A549 (cell line): ENCODE measurements around the gene L3MBTL4. TPM values are rescaled to one million over a fixed set of nuclear protein-coding genes. Genes with fewer than 3 reads are reported as not detected.

ENCODE experiments used
- ATAC-seq, 2 experiments: fragments of 200-7000 bp in 1 of 2; fragments of >200 bp in 1 of 2; cut with Nextera tagmentation in 1 of 2; cut with Tn5 transposase in 1 of 2; 3 replicates each; pipeline versions ENCODE4 v1.8.0 to v1.9.1; 2018 to 2020; ENCODE audit warnings: mild to moderate bottlenecking in 1 of 2, moderate library complexity in 1 of 2
- CTCF ChIA-PET: fragments of 300-600 bp; sonication (Branson Sonifier 250); formaldehyde crosslinking; extraction: SDS; loops from one replicate; lab custom pipeline; 2021; ENCODE audit warnings: antibody characterized with exemption, inconsistent platforms; lab: Yijun Ruan, JAX
- POLR2A ChIA-PET: fragments of 350-600 bp; formaldehyde crosslinking; extraction: SDS; loops from one replicate; lab custom pipeline; 2021; ENCODE audit warnings: antibody characterized with exemption, inconsistent platforms; lab: Yijun Ruan, JAX
- DNase-seq, 2 experiments: peaks; one replicate each; pipeline versions ENCODE4 v3.0.0 to v3.0.0-alpha.2; 2011 to 2016; ENCODE audit warnings: low read depth in 1 of 2, low spot score in 1 of 2
- FAIRE-seq: peaks from 2 replicates; lab custom pipeline; 2011; peaks lifted over from hg19 to GRCh38; lab: Jason Lieb, UNC
- H3K27ac ChIP-seq, 2 experiments: fragments of >200 bp; sonication (Bioruptor Twin); formaldehyde crosslinking; 3 replicates each; pipeline ENCODE4 v1.5.1; 2016 to 2017
- H3K4me1 ChIP-seq: fragments of >200 bp; sonication (Bioruptor Twin); formaldehyde crosslinking; 3 replicates; pipeline ENCODE4 v1.6.1; 2016
- H3K4me2 ChIP-seq: fragments of >200 bp; sonication (Bioruptor Twin); formaldehyde crosslinking; 3 replicates; pipeline ENCODE4 v1.6.1; 2016
- H3K4me3 ChIP-seq: fragments of >200 bp; sonication (Bioruptor Twin); formaldehyde crosslinking; 3 replicates; pipeline ENCODE4 v1.5.1; 2016
- H3K9me3 ChIP-seq: fragments of >200 bp; sonication (Bioruptor Twin); formaldehyde crosslinking; 3 replicates; pipeline ENCODE4 v1.6.1; 2016
- BCL3 ChIP-seq: fragments of >200 bp; sonication (Bioruptor Twin); formaldehyde crosslinking; IDR thresholded peaks from 3 replicates; pipeline ENCODE4 v1.6.1; 2016
- CBX8 ChIP-seq: fragments of 200-600 bp; sonication (generic); IDR thresholded peaks from 2 replicates; pipeline ENCODE4 v1.6.1; 2016
- CHD4 ChIP-seq: fragments of 200-600 bp; sonication (generic); IDR thresholded peaks from 2 replicates; pipeline ENCODE4 v1.6.1; 2016; ENCODE audit warnings: antibody characterized with exemption, mild to moderate bottlenecking, borderline replicate concordance
- EHMT2 ChIP-seq: fragments of 200-600 bp; sonication (generic); IDR thresholded peaks from 2 replicates; pipeline ENCODE4 v1.6.1; 2016; ENCODE audit warnings: antibody characterized with exemption, low read depth, mild to moderate bottlenecking, moderate library complexity
- FOSL2 ChIP-seq, 2 experiments: fragments of 450-650 bp in 1 of 2; fragments of >200 bp in 1 of 2; sonication (Bioruptor Twin) in 1 of 2; formaldehyde crosslinking; IDR thresholded peaks; 2 replicates each; pipeline versions ENCODE4 v1.5.0 to v1.6.1; 2016 to 2020; ENCODE audit warnings: mild to moderate bottlenecking in 1 of 2, moderate library complexity in 1 of 2
- GATA3 ChIP-seq: IDR thresholded peaks from 2 replicates; pipeline ENCODE4 v1.6.1; 2012; ENCODE audit warnings: borderline replicate concordance
- HEYL ChIP-seq: fragments of 250-450 bp; sonication (Bioruptor Pico); IDR thresholded peaks from 2 replicates; pipeline ENCODE4 v1.8.0; 2021; ENCODE audit warnings: mild to moderate bottlenecking, moderate library complexity
- HMGXB4 ChIP-seq: fragments of 250-450 bp; sonication (Bioruptor Pico); IDR thresholded peaks from 2 replicates; pipeline ENCODE4 v1.5.0; 2021; ENCODE audit warnings: mild to moderate bottlenecking, moderate library complexity, borderline replicate concordance
- HOXB5 ChIP-seq: fragments of 250-450 bp; sonication (Bioruptor Pico); IDR thresholded peaks from 2 replicates; pipeline ENCODE4 v1.5.0; 2020; ENCODE audit warnings: mild to moderate bottlenecking, moderate library complexity
- JUN ChIP-seq, 2 experiments: fragments of >200 bp; sonication (Bioruptor Twin); formaldehyde crosslinking; IDR thresholded peaks; 2 replicates in 1 of 2; 3 replicates in 1 of 2; pipeline ENCODE4 v1.6.1; 2016 to 2017
- KDM5A ChIP-seq: fragments of 200-600 bp; sonication (generic); IDR thresholded peaks from 2 replicates; pipeline ENCODE4 v1.6.1; 2016; ENCODE audit warnings: antibody characterized with exemption, mild to moderate bottlenecking
- NR3C1 ChIP-seq: fragments of >200 bp; sonication (Bioruptor Twin); formaldehyde crosslinking; IDR thresholded peaks from 3 replicates; pipeline ENCODE4 v1.6.1; 2017
- PBX3 ChIP-seq: IDR thresholded peaks from 2 replicates; pipeline ENCODE4 v1.6.1; 2012
- RAD21 ChIP-seq, 2 experiments: fragments of >200 bp in 1 of 2; sonication (Bioruptor Twin) in 1 of 2; formaldehyde crosslinking in 1 of 2; IDR thresholded peaks in 1 of 2; conservative IDR thresholded peaks in 1 of 2; 2 replicates in 1 of 2; 3 replicates in 1 of 2; pipeline ENCODE4 v1.6.1; 2012 to 2018; ENCODE audit warnings: inconsistent platforms in 1 of 2
- RARB ChIP-seq: fragments of 250-450 bp; sonication (Bioruptor Pico); IDR thresholded peaks from 2 replicates; pipeline ENCODE4 v1.8.0; 2021; ENCODE audit warnings: mild to moderate bottlenecking, moderate library complexity
- RFX5 ChIP-seq: fragments of 450-650 bp; IDR thresholded peaks from 2 replicates; pipeline ENCODE4 v1.7.1; 2014; ENCODE audit warnings: antibody characterized with exemption, mild to moderate bottlenecking, moderate library complexity
- RNF2 ChIP-seq: fragments of 200-600 bp; sonication (generic); IDR thresholded peaks from 2 replicates; pipeline ENCODE4 v1.6.1; 2016; ENCODE audit warnings: low read depth, mild to moderate bottlenecking, antibody characterized with exemption, moderate library complexity, borderline replicate concordance
- TFCP2L1 ChIP-seq: fragments of 250-450 bp; sonication (Bioruptor Pico); IDR thresholded peaks from 2 replicates; pipeline ENCODE4 v1.5.0; 2021; ENCODE audit warnings: mild to moderate bottlenecking
- ZFP36 ChIP-seq: fragments of 450-650 bp; IDR thresholded peaks from 2 replicates; pipeline ENCODE4 v1.6.1; 2014; ENCODE audit warnings: borderline replicate concordance; ENCODE audit not compliant: partially characterized antibody
- ZSCAN20 ChIP-seq: fragments of 250-450 bp; sonication (Bioruptor Pico); IDR thresholded peaks from 2 replicates; pipeline ENCODE4 v1.8.0; 2022; ENCODE audit warnings: mild to moderate bottlenecking, moderate library complexity
- WGBS: methylation state at CpG from one replicate; pipeline ENCODE4 v1.1.6; 2017; ENCODE audit errors: missing lambda C conversion rate; 5-methylcytosine and 5-hydroxymethylcytosine counted together
- polyA plus RNA-seq, 4 experiments: library from polyadenylated mRNA; depleted of rRNA in 3 of 4; stranded (reverse); fragments of >200 nt; fragmentation: RNase III in 1 of 4; extraction: RNeasy Plus Mini Kit Qiagen cat#74134 plus additional on column Dnase treatment in 1 of 4; gene quantifications; 2 replicates in 3 of 4; 3 replicates in 1 of 4; pipeline ENCODE4 v1.2.3, GENCODE V29; 2011 to 2017
- TF ChIP-seq, protein P1 (sequence below): IDR thresholded peaks from 2 replicates; pipeline ENCODE4 v1.6.1; 2012; ENCODE audit warnings: low read depth, borderline replicate concordance
- TF ChIP-seq, protein P2 (sequence below): fragments of >200 bp; sonication (Bioruptor Twin); formaldehyde crosslinking; IDR thresholded peaks from 2 replicates; pipeline ENCODE4 v1.6.1; 2016

The L3MBTL4 gene
- polyA plus RNA-seq, 2 of the 4 experiments (the other 2 are of a cell fraction) = 0.03 to 0.06 TPM

DNA sequence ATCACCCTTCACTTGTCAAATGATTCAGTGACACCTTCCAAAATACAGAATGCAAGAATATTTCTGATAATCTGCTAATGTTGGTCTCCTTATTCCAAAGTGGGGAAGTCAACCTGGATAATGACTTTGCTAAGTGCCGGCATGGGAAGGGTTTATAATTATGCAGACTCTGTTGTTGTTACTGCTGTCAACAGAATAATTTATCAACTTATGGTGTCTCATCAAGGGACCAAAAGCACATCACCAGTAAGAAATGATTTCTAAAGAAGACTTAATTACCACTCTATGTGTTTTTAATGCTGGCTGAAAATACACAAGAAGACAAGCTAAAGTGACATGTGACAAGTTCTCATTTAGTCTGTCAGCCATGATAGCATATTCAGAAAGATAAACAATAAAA, 403.8 kb downstream of the L3MBTL4 start:
- H3K4me2 ChIP-seq = no peak overlapping the region
- H3K4me1 ChIP-seq = no peaks in the 10 kb centered on the region
- no peak overlapping the region for H3K4me3 ChIP-seq
- no peak for TF ChIP-seq HOXB5 (CRISPR knock-in tag)
- no peak for TF ChIP-seq CBX8
- TF ChIP-seq FOSL2 (IDR thresholded peaks at IDR 0.05) = no peak
- no peak for TF ChIP-seq FOSL2 (CRISPR knock-in tag; IDR thresholded peaks at IDR 0.05)
- no peak for TF ChIP-seq HEYL (CRISPR knock-in tag)
- no peak for TF ChIP-seq ZSCAN20 (CRISPR knock-in tag)
- TF ChIP-seq NR3C1 = no peak
- no peak for TF ChIP-seq RARB (CRISPR knock-in tag)
- TF ChIP-seq KDM5A = no peak
- no peaks in the 10 kb centered on the region for H3K9me3 ChIP-seq
- H3K27ac ChIP-seq = no peak overlapping the region
- no peak for DNase-seq
- FAIRE-seq = no peak
- ChIA-PET POLR2A (no interaction called here), CTCF (no interaction called here)
- no peak for ATAC-seq
- 71% methylated on average over 1 of the region's 1 CpG for WGBS

GRCh38 chr18:6010284-6010683, 404.4 kb downstream of the L3MBTL4 start:
- no peaks in the 10 kb centered on the region for H3K4me1 ChIP-seq
- POLR2A ChIA-PET = no interaction called here
- H3K4me3 ChIP-seq = no peak overlapping the region
- no peak for DNase-seq
- H3K9me3 ChIP-seq = no peaks in the 10 kb centered on the region
- no peak overlapping the region for H3K27ac ChIP-seq
- no peak for TF ChIP-seq JUN (IDR thresholded peaks at IDR 0.05)
- TF ChIP-seq EHMT2 = no peak
- TF ChIP-seq, protein P1, sequence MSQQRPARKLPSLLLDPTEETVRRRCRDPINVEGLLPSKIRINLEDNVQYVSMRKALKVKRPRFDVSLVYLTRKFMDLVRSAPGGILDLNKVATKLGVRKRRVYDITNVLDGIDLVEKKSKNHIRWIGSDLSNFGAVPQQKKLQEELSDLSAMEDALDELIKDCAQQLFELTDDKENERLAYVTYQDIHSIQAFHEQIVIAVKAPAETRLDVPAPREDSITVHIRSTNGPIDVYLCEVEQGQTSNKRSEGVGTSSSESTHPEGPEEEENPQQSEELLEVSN = no peak
- TF ChIP-seq HOXB5 (CRISPR knock-in tag) = no peak
- TF ChIP-seq, protein P2, sequence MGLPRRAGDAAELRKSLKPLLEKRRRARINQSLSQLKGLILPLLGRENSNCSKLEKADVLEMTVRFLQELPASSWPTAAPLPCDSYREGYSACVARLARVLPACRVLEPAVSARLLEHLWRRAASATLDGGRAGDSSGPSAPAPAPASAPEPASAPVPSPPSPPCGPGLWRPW = no peak
- TF ChIP-seq ZFP36 = no peak
- no peak for TF ChIP-seq RNF2
- TF ChIP-seq RFX5 = no peak
- TF ChIP-seq CHD4 = no peak
- TF ChIP-seq TFCP2L1 (CRISPR knock-in tag) = no peak
- no peak for TF ChIP-seq KDM5A
- TF ChIP-seq GATA3 = no peak
- TF ChIP-seq NR3C1 = no peak
- no peak for TF ChIP-seq BCL3
- TF ChIP-seq PBX3 = no peak
- TF ChIP-seq RAD21 (conservative IDR thresholded peaks at IDR 0.05 in 1 of 2, IDR thresholded peaks at IDR 0.05 in 1 of 2) = no peak
- no peak for TF ChIP-seq HMGXB4
- 71% methylated on average over 5 of the region's 5 CpGs for WGBS
- no peak for ATAC-seq
- no peak for FAIRE-seq
- CTCF ChIA-PET = no interaction called here
- H3K4me2 ChIP-seq = no peak overlapping the region
